ENCODE data around the gene IER5L.

The IER5L gene

DNA sequence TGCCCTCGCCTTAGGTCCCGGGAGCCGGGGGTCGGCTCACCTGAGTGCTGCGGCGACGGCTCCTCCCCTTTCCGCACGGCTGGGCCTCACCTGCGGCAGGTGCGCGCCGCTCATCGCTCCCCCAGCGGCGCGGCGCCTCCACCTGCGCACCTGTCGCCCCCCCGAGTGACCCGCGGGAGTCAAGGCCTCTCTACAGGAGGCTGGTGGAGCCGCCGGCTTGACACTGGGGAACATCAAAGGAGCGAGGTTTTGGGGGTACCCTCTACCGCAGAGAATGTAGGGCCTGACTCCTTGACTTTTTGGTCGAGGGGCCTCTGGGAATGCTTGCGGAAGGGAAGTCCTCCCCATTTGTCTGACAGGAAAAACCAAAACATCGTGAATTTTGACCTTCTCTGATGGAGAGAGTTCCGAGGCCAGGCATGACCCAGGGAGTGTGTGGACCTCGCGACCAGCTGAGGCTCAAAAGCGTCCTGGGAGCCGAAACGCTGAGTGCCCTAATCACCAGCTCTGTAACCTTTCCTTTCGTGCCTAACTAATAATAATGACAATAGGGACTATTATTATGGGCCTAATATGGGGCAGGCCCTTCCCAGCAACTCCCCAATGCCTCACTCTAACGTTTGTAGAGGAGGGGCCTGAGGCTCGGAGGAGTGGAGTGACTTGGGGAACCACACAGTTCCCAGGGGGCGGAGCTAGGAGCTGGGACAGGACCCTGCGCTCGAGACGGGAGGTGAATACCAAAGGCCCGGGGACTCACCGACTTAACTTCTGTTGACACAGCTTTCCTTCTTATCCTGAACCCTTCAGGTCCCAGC is 714 bp upstream of the IER5L start:
- H3K4ac ChIP-seq (ENCODE audit: low read depth in 1 of 2, low read length in 2 of 2): no peak overlapping the region

DNA sequence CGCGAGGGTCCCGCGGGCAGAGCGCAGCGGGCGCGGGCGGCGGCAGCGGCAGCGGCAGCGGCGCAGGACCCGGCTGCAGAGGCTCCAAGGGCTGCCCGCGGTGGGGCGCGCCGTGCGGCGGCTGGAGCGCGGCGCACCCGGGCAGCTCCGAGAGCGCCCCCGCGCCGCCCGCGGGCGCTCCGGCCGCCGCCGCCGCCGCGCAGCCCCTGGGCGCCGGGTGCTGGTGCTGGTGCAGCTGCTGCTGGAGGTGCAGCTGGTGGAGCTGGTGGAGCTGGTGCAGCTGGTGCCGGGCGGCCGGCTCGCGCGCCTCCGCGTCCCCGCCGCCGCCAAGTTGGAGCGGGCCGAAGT is 644 bp downstream of the IER5L start:
- Histone ChIP-seq H3K4me1 (ENCODE audit: control insufficient read depth, insufficient read depth, low read depth, low read length) (peaks cover 27% of the 10 kb centered on the region), H3K27me3 (ENCODE audit: control insufficient read depth in 1 of 2, insufficient read depth in 1 of 2, low read length in 2 of 2) (no peaks in the 10 kb centered on the region), H3K18ac (ENCODE audit: low read depth in 1 of 2, low read length in 2 of 2) (peak overlapping the region; percentile 74 to 99), H3K79me1 (replicated peaks; ENCODE audit: low read length, poor library complexity, severe bottlenecking) (peaks cover 9% of the 10 kb centered on the region), H3K9me3 (ENCODE audit: control insufficient read depth, low read length) (no peaks in the 10 kb centered on the region), H2AFZ (ENCODE audit: low read depth, low read length) (no peak overlapping the region), H2AK5ac (ENCODE audit: low read length, severe bottlenecking) (no peak overlapping the region), H2BK5ac (ENCODE audit: low read depth, low read length, poor library complexity, severe bottlenecking) (peak overlapping the region; percentile 25), H2BK120ac (ENCODE audit: low read depth, low read length) (peak overlapping the region; percentile 87), H3K36me3 (ENCODE audit: control insufficient read depth in 1 of 2, insufficient read depth in 2 of 2, low read depth in 1 of 2, low read length in 2 of 2) (peaks cover 0 to 6% of the 10 kb centered on the region in 2 experiments), H4K91ac (ENCODE audit: low read length) (peak overlapping the region; percentile 12), H2BK12ac (ENCODE audit: low read length in 2 of 2) (peak overlapping the region in 1 of 2 experiments; percentile 81), H3K4ac (ENCODE audit: low read depth in 1 of 2, low read length in 2 of 2) (peak overlapping the region in 1 of 2 experiments; percentile 91), H3K4me2 (ENCODE audit: low read length, poor library complexity, severe bottlenecking) (peak overlapping the region; percentile 63), H3K4me3 (ENCODE audit: insufficient read depth in 1 of 2, low read depth in 1 of 2, low read length in 2 of 2) (peak overlapping the region; percentile 80 to 88), H3K23ac (ENCODE audit: low read length in 2 of 2) (peak overlapping the region; percentile 1 to 95), H4K8ac (ENCODE audit: low read length) (peak overlapping the region; percentile 0), H3K9ac (ENCODE audit: low read length) (peak overlapping the region; percentile 91), H2BK15ac (ENCODE audit: low read depth, poor library complexity, severe bottlenecking) (peak overlapping the region; percentile 76), H3K14ac (ENCODE audit: low read length in 2 of 2) (peak overlapping the region; percentile 87 to 100), H3K27ac (ENCODE audit: low read length, poor library complexity, severe bottlenecking) (no peak overlapping the region)
- DNase-seq: no peak
- WGBS: under 1% methylated on average over 25 of the region's 56 CpGs

More for the DNA sequence above, 714 bp upstream of the IER5L start:
- Histone ChIP-seq H3K27ac (ENCODE audit: low read length, poor library complexity, severe bottlenecking) (no peak overlapping the region), H3K9me3 (ENCODE audit: control insufficient read depth, low read length) (no peaks in the 10 kb centered on the region), H3K4me3 (ENCODE audit: insufficient read depth in 1 of 2, low read depth in 1 of 2, low read length in 2 of 2) (peak overlapping the region; percentile 33 to 70), H3K23ac (ENCODE audit: low read length in 2 of 2) (peak overlapping the region in 1 of 2 experiments; percentile 54), H3K4me1 (ENCODE audit: control insufficient read depth, insufficient read depth, low read depth, low read length) (peaks cover 19% of the 10 kb centered on the region), H4K91ac (ENCODE audit: low read length) (peak overlapping the region; percentile 35), H2BK120ac (ENCODE audit: low read depth, low read length) (no peak overlapping the region), H3K27me3 (ENCODE audit: control insufficient read depth in 1 of 2, insufficient read depth in 1 of 2, low read length in 2 of 2) (no peaks in the 10 kb centered on the region), H2BK15ac (ENCODE audit: low read depth, poor library complexity, severe bottlenecking) (peak overlapping the region; percentile 74), H2BK12ac (ENCODE audit: low read length in 2 of 2) (peak overlapping the region in 1 of 2 experiments; percentile 83), H3K18ac (ENCODE audit: low read depth in 1 of 2, low read length in 2 of 2) (no peak overlapping the region), H3K14ac (ENCODE audit: low read length in 2 of 2) (peak overlapping the region in 1 of 2 experiments; percentile 62), H2AFZ (ENCODE audit: low read depth, low read length) (no peak overlapping the region), H3K4me2 (ENCODE audit: low read length, poor library complexity, severe bottlenecking) (peak overlapping the region; percentile 93), H3K9ac (ENCODE audit: low read length) (peak overlapping the region; percentile 36), H2BK5ac (ENCODE audit: low read depth, low read length, poor library complexity, severe bottlenecking) (no peak overlapping the region), H3K79me1 (replicated peaks; ENCODE audit: low read length, poor library complexity, severe bottlenecking) (peaks cover 9% of the 10 kb centered on the region), H2AK5ac (ENCODE audit: low read length, severe bottlenecking) (no peak overlapping the region), H3K36me3 (ENCODE audit: control insufficient read depth in 1 of 2, insufficient read depth in 2 of 2, low read depth in 1 of 2, low read length in 2 of 2) (peaks cover 0 to 6% of the 10 kb centered on the region in 2 experiments), H4K8ac (ENCODE audit: low read length) (no peak overlapping the region)
- 9% methylated on average over 36 of the region's 45 CpGs for WGBS
- peak; percentile 52 for DNase-seq

DNA sequence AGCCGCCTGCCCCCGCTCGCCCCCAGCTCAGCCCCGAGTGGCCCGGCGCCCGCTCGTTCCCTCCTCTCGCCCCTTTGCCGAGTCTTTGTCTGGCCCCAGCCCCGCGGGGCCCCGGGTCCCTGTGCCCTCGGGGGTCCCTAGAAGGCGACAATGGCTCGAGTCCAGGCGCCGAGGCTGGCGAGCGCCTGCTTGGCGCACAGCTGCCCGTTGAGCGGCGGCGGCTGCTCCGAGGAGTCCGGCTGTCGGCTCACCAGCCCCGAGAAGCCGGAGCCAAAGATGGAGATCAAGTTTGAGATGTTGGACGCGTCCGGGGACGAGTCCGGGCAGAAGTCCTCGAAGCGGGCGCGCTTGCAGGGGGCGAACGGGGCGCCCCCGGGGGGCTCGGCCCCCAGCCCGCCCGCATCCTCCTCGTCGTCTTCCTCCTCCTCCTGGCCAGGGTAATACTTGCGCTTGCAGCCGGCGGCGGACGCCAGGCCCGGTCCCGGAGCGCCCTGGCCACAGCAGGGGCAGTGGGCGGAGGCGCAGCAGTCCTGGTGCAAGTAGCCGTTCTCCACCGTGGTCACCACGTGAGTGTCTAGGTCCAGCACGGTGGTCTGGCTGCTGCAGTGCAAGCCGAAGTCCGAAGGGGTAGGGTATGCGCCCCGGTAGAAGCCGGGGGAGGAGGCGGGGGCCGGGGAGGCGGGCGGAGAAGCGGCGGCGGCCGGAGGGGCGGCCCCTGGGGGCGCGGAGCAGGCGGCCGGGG is 1.2 kb downstream of the IER5L start:
- peak overlapping the region; percentile 11 to 69 for H2BK12ac ChIP-seq (ENCODE audit: low read length in 2 of 2)
- peak overlapping the region; percentile 89 to 90 for H3K4ac ChIP-seq (ENCODE audit: low read depth in 1 of 2, low read length in 2 of 2)
- H2BK15ac ChIP-seq (ENCODE audit: low read depth, poor library complexity, severe bottlenecking): peak overlapping the region; percentile 94
- H4K91ac ChIP-seq (ENCODE audit: low read length): peak overlapping the region; percentile 64
- H3K4me1 ChIP-seq (ENCODE audit: control insufficient read depth, insufficient read depth, low read depth, low read length): peaks cover 31% of the 10 kb centered on the region
- peak overlapping the region; percentile 87 for H2BK120ac ChIP-seq (ENCODE audit: low read depth, low read length)
- peak overlapping the region; percentile 98 for H3K9ac ChIP-seq (ENCODE audit: low read length)
- H4K8ac ChIP-seq (ENCODE audit: low read length): peak overlapping the region; percentile 49
- peak overlapping the region in 1 of 2 experiments; percentile 92 for H3K23ac ChIP-seq (ENCODE audit: low read length in 2 of 2)
- H2AFZ ChIP-seq (ENCODE audit: low read depth, low read length): no peak overlapping the region
- H2AK5ac ChIP-seq (ENCODE audit: low read length, severe bottlenecking): no peak overlapping the region
- under 1% methylated on average over 43 of the region's 80 CpGs for WGBS
- H2BK5ac ChIP-seq (ENCODE audit: low read depth, low read length, poor library complexity, severe bottlenecking): peak overlapping the region; percentile 91
- peak overlapping the region; percentile 80 to 82 for H3K4me3 ChIP-seq (ENCODE audit: insufficient read depth in 1 of 2, low read depth in 1 of 2, low read length in 2 of 2)
- H3K18ac ChIP-seq (ENCODE audit: low read depth in 1 of 2, low read length in 2 of 2): peak overlapping the region; percentile 98 to 99
- no peaks in the 10 kb centered on the region for H3K27me3 ChIP-seq (ENCODE audit: control insufficient read depth in 1 of 2, insufficient read depth in 1 of 2, low read length in 2 of 2)
- H3K27ac ChIP-seq (ENCODE audit: low read length, poor library complexity, severe bottlenecking): peak overlapping the region; percentile 97
- peak overlapping the region; percentile 64 for H3K4me2 ChIP-seq (ENCODE audit: low read length, poor library complexity, severe bottlenecking)
- peaks cover 0 to 6% of the 10 kb centered on the region in 2 experiments for H3K36me3 ChIP-seq (ENCODE audit: control insufficient read depth in 1 of 2, insufficient read depth in 2 of 2, low read depth in 1 of 2, low read length in 2 of 2)
- H3K14ac ChIP-seq (ENCODE audit: low read length in 2 of 2): peak overlapping the region; percentile 87 to 94
- H3K79me1 ChIP-seq (replicated peaks; ENCODE audit: low read length, poor library complexity, severe bottlenecking): peaks cover 9% of the 10 kb centered on the region
- peak; percentile 53 for DNase-seq
- H3K9me3 ChIP-seq (ENCODE audit: control insufficient read depth, low read length): no peaks in the 10 kb centered on the region

All from mesenchymal stem cell (in vitro differentiated cells and primary cell).